Endometrium (tissue), 2 donors: ENCODE results near the gene IRAK1.

Experiments used
- FAIRE-seq: peaks from 2 replicates; lab custom pipeline; 2012; peaks lifted over from hg19 to GRCh38; lab: Jason Lieb, UNC
- donor health status: control.
- donor health status: control.

Gene IRAK1

DNA sequence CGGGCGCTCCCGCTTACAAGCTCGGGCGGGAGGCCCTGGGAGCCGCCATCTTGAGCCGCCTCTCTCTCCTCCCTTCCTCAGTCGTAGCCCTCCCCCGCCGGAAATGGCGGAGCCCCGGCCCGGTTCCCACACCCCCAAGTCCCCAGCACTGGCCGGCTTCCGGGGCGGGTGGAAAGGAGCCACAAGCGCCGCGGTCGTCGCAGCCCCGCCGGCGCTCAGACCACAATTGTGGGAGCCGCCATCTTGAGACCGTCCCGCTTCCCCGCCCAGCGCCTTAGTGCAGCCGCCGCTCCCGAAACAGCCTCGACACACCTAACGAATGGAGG lies 48.6 kb downstream of the IRAK1 start:
- no peak for FAIRE-seq

DNA sequence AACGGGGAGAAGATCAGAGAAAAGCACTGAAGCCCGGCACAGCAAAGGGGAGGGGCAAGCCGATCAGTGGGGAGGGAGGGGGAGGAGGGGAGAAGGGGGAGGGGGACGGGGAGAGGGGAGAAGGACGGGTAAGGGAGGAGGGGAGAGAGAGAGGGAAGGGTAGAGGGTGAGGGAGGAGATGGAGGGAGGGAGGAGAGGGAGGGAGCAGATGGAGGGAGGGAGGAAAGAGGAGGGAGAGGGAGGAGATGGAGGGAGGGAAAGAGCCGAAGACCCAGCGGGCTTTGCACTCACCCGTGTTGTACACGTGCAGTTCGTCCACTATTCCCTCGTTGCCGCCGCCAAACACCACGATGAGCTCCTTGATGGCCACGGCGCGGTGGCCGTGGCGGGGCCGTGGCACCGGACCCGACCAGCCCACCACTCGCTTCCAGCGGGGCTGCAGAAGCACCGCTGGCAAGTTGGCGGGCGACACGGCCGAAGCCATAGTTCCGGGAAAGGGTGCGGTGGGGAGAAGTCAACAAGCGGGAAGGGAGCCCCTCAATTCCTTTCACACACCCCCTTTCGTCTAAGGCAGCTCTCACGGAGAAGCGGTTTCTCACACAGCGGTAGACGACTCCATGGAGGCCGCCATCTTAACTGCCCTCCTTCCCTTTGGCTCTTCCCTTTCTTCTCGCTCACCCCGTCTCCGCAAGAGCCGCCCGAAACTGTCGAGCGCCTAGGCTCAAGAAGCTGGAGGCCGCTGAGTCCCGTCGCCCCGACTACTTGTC lies 49.2 kb downstream of the IRAK1 start:
- FAIRE-seq = no peak

DNA sequence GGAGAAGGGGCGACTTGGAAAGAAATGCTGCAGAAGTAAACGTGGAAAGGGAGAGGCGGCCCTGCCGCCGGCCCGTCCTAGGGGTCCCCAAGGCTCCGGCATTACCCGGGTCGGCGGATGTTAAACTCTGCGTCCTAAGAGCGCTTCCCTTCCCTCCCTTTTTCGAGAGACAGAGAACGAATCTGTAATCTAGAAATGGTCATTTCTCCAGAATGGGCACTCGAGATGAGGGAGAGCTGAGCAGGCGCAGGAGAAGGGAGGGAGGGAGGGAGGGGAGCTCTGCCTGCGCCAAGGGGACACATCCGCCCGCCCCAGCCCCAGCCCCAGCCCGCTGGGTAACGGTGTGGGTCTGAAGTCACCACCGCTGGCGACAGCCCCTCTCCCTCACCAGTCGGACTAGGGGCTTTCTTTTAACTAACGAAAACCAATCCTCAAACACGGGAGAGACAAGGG lies 49.8 kb downstream of the IRAK1 start:
- FAIRE-seq = no peak

DNA sequence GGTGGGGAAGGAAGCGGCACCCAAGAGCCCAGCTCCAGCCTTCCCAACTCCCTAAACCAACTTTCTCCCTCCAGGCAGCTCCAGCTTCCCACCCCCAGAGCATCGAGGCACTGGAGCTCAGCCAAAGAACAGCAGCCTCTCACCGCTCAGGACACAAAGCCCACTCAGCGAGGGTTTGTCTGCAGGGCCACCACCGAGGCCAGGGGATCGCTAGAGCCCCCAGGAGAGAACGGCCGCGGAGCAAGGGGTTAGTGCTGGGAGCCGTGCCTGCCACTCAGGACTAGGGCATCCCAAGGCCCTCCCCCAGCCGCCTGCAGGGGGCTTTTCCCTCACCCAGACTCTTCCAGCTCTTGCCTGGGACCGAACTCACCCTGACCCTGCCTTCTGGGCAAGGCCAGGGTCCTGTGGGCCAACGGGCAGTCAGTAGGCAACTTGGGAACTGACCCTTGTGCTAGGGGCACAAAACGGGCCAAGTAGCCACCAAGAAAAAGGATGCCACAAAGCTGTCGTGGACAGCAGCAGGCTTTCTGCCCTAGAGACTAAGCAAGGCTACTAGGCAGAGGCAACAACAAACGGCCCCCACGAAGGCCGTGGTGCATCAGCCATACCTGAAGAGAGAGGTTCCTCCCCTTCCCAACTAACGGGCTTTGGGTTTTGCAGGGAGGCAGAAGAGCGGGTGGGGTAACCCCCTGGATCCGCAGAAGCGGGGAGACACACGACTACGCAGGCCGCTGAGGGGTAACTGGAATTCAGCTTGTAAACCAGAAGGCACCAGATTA lies 50.4 kb downstream of the IRAK1 start:
- no peak for FAIRE-seq

DNA sequence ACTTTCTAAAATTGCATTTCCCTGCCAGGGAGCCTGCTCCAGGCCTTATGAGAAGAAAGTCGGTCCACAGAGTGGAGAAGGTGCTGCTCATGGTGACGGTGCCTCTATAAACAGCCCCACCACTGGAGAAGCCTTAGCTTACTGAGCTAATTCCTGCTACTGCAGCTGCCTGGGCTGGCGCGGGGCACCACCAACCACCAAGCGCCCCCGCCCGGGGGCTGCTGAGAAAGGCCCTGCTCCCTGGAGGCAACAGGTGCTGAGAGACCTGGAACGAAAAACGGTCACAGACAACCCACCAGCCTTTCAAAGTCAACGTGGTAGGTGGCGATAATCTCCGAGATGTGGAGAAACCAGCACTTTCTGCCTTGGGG lies 51.0 kb downstream of the IRAK1 start:
- FAIRE-seq = no peak

DNA sequence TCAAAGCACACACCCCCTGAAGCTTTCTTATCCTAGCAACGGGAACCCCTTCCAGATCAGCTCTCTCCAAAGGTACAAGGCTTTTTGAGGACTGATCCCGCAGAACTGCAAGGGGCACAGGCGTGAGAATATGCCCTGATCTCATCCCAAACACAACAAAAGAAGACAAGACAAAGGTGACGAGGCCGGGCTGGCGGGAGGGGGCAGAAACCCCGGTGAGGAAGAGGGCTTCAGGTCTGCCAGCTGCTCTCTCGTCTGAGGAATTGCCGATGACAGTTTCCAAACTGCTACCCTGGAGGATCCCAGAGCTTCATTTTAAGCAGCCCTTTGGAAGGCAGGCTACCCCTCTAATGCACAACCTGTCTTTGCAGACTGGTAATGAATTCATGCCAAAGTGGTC lies 51.4 kb downstream of the IRAK1 start:
- FAIRE-seq = no peak

DNA sequence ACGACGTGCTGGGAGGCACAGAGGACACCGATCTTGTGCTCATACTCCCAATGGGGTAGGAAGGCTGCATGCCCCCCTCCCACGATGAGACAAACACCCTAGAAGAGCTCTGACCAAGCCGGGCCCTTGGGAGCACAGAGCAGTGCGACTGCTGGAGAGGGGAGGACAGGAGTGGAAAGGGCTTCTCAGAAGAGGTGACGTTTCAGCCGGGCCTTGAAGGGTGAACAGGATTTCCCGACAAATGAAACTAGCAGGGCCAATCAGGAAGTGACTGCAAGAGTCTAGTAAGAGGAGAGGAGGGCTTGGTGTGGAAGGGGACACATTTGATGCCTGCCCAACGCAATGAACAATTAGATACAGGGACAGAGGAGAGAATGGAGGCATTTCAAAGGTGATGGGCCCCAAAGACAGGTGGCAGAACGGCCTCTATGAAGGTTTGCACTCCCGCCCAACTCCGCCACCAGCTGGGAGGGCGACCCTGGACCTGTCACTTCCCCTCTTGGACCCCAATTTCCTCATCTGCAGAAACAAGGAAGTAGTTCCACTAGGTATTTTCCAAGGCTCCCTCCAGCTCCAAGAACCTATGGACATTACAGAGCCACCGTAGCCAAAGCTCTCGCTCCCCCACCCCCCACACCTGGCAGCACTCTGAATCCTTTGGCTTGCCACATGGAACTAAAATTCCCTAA lies 52.0 kb downstream of the IRAK1 start:
- FAIRE-seq = no peak

DNA sequence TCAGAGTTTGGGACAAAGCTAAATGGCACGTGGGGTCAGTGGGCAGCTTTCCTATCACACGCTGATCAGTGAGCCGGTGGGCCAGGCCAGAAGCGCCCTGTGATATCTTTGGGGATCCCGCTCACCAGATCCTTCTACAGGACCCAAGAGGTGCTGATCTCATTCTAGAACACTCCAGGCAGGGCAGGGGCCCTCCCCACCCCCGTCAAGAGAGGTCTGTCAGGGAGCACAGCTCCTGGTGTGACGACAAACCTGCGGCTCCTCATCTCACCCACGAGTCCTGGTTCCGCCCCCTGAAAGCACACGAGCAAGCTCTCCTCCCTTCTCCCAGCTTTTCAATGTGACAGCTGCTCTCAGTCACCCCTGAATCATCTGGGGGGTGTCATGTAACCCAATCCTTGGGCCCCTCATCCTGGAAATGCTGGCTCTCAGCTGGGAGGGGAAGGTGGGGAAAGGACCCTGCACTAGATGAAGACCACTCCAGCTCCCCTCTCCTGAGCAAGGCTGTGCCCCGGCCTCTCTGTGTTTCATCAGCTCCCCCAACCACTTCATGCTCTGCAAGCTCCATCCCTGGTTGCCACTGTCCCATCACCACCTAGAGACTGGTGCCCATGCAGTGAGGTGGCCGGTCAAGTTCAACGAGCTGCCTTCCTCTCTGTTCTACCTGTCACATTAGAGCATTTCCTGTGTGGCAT lies 52.7 kb downstream of the IRAK1 start:
- no peak for FAIRE-seq

DNA sequence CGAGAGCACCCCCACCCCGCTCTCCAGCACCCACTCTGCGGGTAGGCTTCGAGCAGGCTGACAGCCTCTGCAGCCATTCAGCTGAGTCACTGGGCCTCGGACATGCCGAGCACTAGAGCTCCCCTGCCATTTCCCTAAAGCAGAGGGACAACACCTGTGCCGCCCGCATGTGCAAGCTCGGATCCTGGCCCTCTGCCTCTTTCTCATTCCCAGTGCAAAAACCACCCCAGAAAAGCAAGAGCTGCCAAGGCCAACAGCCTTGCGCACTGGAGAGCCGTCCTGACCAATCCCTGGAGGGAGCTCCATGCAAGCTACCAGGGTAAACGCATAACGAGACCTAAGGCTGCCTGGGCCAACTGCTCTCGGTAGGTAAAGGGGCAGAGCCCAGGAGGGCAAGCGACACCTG lies 53.4 kb downstream of the IRAK1 start:
- no peak for FAIRE-seq

DNA sequence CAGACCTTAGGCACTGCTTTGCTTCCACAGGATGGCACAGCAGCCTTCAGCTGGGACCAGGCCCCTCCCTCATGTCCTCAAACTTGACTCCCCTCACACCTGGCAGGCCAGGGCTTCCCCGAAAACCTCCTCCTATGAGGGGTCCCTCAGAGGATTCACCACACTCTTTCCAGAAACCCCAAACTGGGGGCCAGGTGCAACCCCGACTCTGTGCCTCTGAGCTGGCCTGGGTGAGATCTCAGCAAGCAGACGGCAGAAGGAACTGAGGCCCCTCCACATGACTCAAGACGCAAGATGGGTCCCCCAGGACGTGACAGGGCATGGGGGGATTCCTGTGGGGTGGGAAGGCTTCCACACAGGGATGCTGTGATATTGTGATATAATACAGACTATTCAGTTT lies 54.3 kb downstream of the IRAK1 start:
- FAIRE-seq = no peak

DNA sequence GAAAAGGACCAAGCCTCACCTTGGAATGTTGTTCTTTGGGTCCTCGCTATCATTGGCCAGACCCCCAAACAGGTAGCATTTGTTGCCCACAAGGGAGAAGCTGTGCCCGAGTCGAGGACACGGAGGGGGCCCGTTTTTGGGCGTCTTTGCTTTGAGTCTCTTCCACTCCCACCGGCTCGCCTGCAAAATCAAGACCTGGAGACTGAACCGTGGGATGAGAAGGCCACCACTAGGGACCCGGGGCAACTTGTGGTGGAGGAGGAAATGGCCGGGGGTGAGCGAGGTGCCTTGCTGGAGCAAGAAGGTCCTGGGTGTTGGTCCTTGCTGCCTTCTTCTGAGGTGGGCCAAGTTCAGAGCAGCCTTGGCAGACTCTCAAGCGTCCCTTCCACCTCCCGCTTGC lies 55.6 kb downstream of the IRAK1 start:
- no peak for FAIRE-seq

DNA sequence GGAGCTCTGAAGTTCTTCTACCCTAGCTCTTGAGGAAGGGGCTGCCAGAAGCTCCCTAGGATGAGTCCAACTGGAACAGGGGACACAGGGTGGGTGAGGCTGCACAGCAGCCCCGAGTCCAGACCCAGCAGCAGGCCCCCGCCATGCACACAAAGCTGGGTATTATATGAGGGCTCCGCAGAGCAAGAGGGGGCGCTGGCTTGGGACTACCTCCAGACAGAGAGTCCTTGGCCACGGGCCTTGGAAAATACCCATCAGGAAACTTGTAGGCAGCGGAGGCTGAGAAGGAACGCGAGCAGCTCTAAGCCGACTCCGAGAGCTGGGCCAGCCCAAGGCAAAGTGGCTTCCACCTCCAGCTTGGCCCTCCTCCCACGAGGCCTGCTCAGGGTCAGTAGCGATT lies 56.2 kb downstream of the IRAK1 start:
- no peak for FAIRE-seq

DNA sequence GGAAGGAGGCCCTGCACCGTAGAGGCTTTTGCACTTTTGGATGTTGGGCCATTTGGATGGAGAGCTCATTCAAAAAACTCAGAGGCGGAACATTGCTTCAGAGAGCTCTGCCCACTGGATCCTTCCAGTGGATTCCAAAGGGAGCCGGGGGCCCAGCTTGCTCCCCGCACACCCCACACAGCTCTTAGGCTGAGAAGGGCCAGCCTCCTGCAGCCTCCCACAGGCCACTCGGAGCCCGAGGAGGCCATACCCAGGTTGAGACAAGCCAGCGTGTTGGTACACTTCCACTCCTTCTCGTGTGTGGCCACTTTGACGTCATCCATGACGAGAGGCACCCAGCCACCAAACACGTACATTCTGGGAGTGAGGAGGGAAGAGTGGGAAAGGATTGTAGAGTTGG lies 58.4 kb downstream of the IRAK1 start:
- FAIRE-seq = no peak

DNA sequence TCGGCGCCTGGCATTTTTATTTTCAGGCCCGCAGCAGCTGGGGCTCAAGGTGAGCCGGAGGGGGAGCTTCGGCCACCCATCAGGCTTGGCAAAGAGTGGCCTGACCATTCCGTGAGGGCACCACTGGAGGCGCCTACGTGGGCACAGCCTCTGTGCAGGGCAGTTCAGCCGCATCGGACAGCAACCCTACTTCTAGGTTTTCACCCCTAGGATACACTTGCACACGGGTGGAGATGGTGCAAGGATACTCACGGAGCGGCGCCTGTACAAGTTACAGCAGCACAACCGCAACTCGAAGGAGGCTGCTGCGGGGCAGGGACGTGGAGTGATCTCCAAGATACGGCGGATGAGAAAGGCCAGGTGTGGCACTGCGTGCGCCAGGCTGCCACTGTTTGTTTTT lies 58.9 kb downstream of the IRAK1 start:
- FAIRE-seq = no peak
